Activated naive CD4-positive, alpha-beta T cell treated with anti-CD3 and anti-CD28 coated beads, Interleukin-2, amount 50 U/mL, for 24 hours (primary cell): ENCODE measurements around the gene ECE1.
"Not testable (repeated sequence)": the region's sequence is repeated elsewhere in the genome, so short reads cannot be mapped to it uniquely, and the experiment has no call there.

Experiments
- H3K27ac Mint-ChIP-seq: one replicate; pipeline ENCODE4 v1.8.0; 2021; ENCODE audit warnings: mild to moderate bottlenecking, mixed read lengths
- H3K27me3 Mint-ChIP-seq: one replicate; pipeline ENCODE4 v1.8.0; 2021; ENCODE audit warnings: mixed read lengths
- H3K36me3 Mint-ChIP-seq: one replicate; pipeline ENCODE4 v1.8.0; 2021; ENCODE audit warnings: mixed read lengths
- H3K4me1 Mint-ChIP-seq: one replicate; pipeline ENCODE4 v1.8.0; 2021; ENCODE audit warnings: mixed read lengths
- H3K4me3 Mint-ChIP-seq: one replicate; pipeline ENCODE4 v1.8.0; 2021; ENCODE audit warnings: mild to moderate bottlenecking, mixed read lengths
- H3K9me3 Mint-ChIP-seq: one replicate; pipeline ENCODE4 v1.8.0; 2021; ENCODE audit warnings: mixed read lengths

Gene ECE1

DNA sequence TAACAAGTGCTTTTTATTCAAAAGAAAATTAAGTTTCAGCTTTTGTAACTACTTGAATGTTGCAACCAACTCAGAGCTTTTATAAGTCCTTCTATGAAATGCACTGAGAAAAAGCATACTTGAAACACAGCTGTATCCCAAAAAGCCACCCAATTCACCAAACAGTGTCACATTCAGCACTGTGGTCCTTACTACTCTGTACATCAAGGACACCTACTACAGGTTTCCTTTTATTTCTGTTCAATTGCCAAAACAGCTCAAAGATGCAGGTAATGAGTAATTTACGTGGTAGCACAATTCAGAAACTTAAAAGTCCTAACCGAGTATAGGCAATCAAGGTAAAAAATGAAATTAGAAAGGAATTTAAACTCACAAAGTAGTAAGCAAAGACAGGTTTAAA, 116.0 kb downstream of the ECE1 start:
- peaks cover 32% of the 10 kb centered on the region for H3K4me1 Mint-ChIP-seq
- no peaks in the 10 kb centered on the region for H3K9me3 Mint-ChIP-seq
- H3K36me3 Mint-ChIP-seq, result no peaks in the 10 kb centered on the region
- no peaks in the 10 kb centered on the region for H3K27me3 Mint-ChIP-seq
- H3K27ac Mint-ChIP-seq, result peak overlapping the region; percentile 7
- peak overlapping the region; percentile 86 for H3K4me3 Mint-ChIP-seq

- peaks cover 32% of the 10 kb centered on the region for H3K4me1 Mint-ChIP-seq
- not testable (repeated sequence) for H3K27ac Mint-ChIP-seq, H3K27me3 Mint-ChIP-seq, H3K9me3 Mint-ChIP-seq, H3K36me3 Mint-ChIP-seq, H3K4me3 Mint-ChIP-seq
These were observed 117.2 kb downstream of the ECE1 start for GRCh38 chr1:21173096-21173495.

GRCh38 chr1:21170837-21171236, 119.4 kb downstream of the ECE1 start:
- H3K27ac Mint-ChIP-seq, H3K4me3 Mint-ChIP-seq, H3K27me3 Mint-ChIP-seq, H3K9me3 Mint-ChIP-seq, H3K36me3 Mint-ChIP-seq: not testable (repeated sequence)
- peaks cover 32% of the 10 kb centered on the region for H3K4me1 Mint-ChIP-seq

DNA sequence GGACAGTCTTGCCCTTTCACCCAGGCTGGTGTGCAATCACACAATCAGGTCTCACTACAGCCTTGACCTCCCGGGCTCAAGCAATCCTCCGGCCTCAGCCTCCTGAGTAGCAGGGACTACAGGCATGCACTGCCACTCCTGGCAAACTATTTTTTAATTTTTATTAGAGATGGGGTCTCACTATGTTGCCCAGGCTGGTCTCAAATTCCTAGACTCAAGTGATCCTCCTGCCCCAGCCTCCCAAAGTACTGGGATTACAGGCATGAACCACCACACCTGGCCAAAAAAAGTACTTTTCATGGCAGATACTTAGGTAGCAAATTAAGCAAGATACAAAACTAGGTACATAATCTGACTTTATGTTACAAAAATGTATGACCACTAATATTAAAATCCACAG, 121.8 kb downstream of the ECE1 start:
- H3K4me1 Mint-ChIP-seq, result peaks cover 23% of the 10 kb centered on the region
- no peak overlapping the region for H3K27ac Mint-ChIP-seq
- H3K27me3 Mint-ChIP-seq, result no peaks in the 10 kb centered on the region
- no peaks in the 10 kb centered on the region for H3K9me3 Mint-ChIP-seq
- no peak overlapping the region for H3K4me3 Mint-ChIP-seq
- peaks cover 7% of the 10 kb centered on the region for H3K36me3 Mint-ChIP-seq
